HG02938 (cell line): ENCODE data around the gene KCNMA1.

Experiments used
- ATAC-seq: cut with Tn5 transposase; IDR thresholded peaks from one replicate; pipeline ENCODE4 v1.9.1; 2021; ENCODE audit warnings: mild to moderate bottlenecking, moderate library complexity; ENCODE audit not compliant: unreplicated experiment

KCNMA1 gene

DNA sequence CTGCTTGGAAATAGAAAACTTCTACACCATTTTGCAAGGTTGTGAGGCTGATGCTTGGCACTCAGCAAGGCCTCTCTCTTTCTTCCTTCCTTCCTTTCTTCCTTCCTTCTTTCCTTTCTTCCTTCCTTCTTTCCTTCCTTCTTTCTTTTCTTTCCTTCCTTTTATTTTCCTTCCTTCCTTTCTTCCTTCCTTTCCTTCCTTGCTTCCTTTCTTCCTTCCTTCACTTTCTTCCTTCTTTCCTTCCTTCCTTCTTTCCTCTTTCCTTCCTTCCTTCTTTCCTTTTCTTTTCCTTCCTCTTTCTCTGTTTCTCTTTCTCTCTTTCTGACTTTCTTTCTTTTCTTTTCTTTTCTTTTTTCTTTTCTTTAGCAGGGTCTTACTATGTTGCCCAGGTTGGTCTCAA, 460.4 kb downstream of the KCNMA1 start:
- no peak for ATAC-seq

DNA sequence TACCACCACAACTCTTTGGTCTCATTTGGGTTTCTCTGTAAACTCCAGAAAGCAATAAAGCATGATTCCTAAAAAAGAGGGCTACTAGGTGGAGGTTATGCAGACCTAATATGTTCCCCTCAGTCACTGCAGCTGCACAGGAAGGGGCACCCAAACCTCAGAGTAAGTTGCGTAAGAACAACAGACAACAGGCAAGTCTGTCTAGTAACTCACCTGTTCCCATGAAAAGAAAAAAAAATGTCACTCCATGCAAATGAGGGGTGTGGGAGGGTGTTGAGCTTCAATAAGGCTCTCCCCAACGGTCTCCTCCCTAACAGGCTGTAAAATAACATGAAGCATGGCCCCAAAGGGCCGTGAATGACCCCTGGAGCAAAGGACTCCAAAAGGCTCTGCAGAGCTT, 461.4 kb downstream of the KCNMA1 start:
- no peak for ATAC-seq

DNA sequence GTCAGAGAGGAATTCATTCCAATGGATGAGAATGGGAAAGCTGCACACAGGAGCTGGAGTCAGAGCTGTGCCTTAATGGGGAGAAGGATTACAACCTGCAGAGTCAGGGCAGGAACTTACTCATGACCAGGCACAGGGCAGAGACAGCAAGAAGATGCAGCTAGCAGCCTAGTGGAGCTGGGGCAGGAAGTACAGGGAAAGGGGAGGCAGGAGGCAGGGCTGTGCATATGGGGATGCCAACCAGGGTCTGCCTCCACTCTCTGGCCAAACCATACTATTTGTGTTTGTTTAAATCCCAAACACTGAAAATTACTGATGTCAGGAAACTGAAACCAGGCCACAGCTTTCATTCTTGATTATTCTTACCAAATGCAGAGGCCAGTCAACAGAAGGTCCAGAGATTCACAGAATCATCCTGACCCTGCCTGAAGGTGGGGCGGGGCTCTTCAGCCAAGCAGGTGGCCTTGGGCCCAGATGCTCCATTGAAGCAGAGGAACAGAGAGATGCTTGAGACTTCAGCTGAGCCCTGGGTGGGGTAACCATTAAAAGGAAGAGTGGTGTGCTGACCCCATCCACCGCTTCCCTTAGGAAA, 461.9 kb downstream of the KCNMA1 start:
- no peak for ATAC-seq

DNA sequence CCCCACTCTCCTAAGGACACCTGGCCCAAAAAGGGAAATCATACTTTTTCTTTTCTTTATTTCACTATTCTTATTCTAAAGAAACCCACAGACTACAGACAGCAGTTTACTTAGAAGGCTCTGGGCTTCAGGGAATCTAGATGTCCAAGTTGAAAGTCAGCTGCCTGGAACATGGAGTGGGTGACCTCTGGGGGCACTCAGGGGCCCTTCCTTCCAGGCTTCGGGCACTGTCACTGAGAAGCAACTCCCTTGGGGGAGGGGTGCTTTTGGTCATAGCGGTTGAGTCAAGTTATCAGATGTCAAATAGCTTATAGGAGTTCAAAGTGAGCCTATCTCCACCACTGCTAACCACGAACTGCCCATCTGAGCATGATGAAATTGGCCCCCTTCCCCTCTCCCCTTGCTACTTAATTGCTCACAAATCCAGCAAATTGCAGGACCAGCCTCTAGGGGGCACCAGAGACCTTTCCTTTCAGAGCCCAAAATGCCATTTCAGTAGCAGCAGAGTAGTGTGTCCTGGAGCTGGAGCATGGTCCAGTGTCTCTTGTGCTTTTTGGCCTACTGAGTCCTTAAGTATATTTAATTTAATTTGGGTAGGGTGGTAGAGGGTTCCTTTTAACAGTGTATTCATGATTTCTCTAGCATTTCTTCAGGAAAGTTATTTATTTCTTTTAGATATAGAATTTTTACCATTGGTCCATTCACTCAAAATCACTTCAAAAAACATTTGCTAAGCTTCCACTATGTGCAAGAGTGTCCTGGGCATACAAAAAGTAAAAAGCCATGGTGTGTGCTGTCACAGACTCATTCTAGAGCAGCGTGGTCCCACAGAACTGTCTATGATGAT, 463.8 kb downstream of the KCNMA1 start:
- ATAC-seq: no peak

DNA sequence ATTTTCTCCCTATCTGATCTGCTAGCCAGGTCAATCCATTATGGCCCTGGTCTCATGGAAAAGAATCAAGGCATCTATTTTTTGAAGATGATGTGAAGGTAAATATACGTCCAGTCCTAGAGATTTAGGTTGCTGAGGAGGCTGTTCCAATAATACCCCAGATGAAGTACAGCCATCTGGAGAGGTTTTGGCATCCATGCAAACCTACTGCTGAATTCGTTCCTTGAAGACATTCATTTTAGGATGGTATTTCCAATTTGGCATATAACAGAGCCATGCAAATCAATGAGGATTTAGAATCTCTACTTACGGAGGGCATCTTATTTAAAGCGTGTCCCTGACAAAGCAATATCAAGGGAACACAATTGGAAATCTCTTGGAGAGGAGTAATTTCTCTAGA, 465.5 kb downstream of the KCNMA1 start:
- ATAC-seq: no peak

DNA sequence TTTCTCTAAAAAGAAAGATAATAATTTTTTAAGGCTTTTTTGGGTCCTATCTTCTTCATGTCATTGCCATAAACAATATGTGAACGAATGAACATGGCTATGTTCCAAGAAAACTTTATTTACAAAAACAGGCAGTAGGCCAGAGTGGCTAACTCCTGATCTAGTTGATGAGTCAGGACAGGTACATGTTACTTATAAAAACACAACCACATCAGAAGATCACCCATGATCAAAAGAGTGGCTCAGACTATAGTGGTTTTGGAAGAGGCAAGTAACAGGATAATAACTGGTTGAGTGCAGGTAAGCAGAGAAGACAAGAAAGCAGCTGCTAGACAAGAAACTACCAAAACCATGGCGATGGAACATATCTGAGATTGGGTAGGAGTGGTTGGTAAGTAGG, 468.7 kb downstream of the KCNMA1 start:
- ATAC-seq: no peak

DNA sequence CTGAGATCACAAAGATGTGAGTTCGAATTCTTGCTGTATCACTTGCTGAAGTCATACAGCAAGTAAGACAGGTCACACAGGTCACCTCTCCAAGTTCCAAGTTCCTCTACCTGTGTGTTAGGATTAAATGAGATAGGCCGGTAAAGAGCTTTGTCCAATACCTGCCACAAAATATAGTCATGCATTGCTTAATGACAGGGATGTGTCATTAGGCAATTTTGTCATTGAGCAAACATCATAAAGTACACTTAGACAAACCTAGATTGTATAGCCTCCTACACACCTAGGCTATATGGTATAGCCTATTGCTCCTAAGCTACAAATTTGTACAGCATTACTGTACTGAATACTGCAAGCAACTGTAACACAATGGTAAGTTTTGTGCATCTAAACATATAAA, 469.4 kb downstream of the KCNMA1 start:
- ATAC-seq: no peak

DNA sequence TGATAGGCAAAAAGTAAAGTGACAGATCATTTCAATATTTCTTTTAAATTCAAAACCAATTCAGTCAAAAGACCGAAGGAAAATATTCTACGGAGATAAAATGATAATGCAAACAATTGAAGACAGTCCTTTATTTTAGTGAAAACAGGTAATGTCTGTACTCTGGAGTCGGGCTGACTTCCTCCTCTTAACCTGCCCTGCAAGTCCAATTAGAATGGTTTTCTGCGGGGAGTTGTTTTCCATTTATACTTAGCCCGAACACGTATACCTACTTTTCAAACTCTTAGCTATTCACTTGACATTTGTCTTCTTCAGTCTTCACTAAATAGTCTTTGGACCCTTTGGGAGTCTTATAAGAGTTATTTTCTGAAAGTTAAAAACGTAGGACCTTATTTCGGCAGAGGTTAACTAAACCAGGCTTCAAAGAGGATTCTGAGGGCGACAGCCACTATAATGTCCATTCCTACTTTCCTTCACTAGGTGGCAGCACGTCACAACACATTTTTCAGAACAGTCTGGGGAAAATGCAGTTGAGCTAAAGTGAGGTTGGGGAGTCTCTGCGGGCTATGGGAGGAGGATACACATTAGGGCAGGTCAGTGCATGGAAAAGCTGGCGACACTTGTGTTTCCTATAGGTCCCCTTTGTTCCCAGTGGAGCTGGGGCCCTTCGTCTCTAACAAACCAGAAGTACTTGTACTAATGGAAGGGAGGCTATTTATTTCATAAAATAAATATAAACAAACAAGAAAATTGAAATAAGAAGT, 472.0 kb downstream of the KCNMA1 start:
- ATAC-seq: peak; percentile 56

DNA sequence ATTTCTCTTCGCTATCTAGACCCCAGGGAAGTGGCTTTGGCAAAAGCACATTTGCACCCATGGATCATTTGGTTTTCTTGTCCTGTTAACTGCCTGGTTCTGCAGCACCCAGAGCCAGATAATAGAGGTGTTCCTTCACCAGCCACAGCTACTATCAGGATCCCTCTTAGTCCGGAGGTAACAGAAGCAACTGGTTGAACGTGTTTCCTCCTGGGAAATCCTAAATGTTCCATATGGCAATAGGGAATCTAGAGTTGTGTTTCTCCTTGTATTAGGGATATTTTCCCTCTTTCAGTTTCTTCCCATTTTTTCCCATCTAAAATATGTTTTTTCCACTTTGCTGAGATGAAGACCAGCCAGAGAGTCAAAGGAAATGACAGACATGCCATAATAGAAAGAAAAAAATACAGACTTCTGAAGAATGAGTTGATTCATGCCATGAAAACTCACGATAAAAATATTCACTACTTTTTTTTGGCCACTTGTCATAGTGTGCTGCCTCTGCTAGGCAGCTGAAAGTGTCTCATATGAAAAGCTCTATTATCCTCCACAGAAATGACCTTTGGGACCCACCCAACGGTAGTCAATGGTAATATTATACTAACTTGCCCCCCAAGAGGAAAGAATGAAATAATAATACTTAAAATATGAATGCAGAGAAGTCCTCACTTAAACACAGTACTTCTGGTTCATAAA, 472.8 kb downstream of the KCNMA1 start:
- ATAC-seq: no peak

DNA sequence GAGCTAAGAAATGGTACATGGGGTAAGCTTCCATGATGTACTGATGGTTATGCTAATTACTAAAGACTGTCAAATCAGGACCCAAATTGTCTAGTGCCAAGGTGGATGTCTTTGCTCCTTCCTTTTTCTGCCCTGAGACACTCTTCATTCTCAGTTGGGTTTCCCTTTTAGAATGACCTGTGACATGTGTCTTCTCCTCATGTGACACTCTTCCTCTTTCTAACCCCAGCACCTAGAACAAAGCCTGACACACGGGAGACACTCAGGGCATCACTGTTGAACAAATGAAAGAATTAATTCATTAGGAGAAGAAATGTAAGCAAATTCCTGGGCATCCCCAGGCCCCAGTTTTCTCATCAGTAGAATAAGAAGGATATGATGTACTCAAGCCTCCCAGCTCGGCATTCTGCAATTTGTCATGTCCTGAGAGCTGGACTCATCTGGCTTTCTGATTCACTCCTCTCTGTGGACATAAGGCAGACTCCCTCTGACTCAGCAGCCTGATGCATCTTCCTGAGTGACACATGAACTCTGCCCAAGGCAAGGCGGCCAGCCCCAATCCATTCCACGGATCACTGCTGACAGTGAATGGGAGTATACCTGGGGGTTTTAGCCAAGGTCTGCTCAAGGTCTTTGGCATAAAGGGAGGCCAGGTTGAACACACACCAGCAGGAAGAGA, 473.8 kb downstream of the KCNMA1 start:
- ATAC-seq: no peak

DNA sequence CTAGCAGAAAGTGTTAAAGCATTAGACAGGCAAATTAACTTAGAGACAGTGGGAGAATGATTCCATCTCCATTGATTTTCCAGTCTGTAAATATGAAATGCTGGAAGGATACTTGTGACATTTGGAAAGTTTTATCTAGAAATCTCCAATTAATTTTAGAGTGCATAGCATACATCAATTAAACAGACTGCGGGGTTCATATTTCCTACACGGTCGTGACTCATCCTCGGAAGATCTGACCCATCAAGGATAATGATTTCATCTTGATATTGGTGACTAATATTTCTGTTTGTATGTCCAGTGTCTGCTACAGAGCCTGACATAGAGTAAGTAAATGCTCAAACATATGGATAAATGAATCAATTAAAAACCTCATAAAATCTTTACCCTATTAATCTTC, 474.9 kb downstream of the KCNMA1 start:
- no peak for ATAC-seq

DNA sequence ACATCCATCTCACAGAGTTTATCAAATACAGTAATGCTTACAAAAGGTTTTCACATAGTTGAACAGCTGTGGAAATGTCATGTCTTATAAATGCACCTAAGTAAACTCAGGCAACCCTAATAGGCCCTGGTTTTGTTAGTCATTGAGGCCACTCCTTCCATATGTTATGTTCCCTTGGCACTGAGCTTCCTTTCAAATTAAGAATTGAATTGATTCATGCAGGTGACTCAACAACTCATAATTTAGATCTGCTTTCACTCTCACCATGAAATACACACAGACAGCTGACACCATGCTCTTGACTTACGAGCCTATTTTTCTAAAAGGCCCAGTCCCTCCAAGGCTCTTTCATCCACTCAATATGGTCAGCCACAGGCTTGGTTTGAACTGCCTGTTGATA, 476.9 kb downstream of the KCNMA1 start:
- ATAC-seq: no peak

DNA sequence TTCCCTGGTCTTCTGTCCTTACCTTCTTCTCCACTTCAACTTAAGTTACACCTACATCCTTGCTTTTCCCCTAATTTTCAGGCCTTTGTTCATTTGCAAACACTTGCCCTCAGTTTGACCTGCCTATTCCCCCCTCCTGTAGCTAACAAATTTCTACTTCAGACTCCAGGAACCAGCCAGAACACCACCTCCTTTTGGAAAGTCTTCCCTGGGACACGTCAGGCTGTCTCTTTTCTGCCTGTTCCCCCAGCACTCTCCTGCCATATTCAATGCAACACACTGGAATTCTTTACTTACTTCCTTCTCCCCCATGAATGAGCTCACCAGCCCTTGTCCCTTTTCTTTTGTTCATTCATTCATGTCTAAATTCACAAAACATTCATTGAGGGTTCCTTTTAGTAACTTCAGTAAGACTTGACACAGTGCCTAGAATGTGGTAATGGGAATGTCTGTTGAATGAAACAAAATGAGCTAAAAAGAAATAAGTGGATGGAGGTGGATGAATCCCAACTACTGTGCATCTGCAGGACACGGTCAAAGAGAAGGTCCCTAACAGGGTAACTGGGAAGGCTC, 478.0 kb downstream of the KCNMA1 start:
- no peak for ATAC-seq

DNA sequence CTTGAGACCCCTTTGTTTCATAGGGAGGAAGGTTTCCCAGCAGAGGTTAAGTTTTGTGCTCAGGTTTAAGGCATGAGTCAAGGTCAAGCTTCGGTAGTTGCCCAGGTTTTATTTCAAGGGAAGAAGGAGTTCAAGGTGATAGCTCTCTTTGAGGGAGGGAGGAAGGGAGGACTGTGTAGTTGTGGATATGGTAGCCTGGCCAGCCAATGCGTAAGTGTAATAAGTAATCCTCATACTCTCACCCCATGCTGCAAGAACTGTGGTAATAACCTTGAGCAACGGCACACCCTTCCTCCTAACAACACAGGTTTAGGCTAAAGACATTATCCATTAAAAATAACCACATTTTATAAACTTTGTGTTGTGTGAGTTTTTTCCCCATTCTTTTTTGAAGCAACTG, 478.9 kb downstream of the KCNMA1 start:
- no peak for ATAC-seq

DNA sequence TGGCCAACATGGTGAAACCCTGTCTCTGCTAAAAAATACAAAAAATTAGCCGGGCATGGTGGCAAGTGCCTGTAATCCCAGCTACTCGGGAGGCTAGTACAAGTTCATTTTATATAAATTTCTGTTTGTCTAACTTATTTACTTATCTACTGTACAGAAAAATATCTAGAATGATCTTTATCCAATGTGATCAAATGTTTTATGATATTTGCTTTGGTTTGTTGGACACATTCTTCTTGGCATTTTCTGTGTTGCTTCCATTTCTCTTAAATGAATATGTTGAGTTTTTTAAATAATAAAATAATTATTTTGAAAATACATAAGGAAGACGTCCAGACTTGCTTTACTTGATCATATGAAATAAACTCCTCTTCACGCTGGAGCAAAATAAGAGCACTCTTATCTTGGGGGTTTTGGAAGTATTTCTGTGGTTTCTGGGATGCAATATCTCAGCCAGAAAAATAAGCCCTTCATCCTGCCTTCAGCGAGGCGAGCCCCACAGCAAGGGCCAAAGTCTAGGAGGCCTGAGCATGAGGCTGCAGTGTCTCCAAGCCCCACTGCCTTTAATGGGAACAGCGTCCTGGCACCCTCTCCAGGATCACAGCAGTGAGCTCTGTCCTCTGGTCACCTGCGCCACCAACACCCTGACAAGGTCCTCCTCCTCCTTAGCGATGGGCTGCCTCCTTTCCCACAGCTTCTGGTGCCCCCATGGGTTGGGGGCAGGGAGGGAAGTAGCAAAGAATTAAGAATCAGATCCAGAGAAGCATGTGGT, 480.2 kb downstream of the KCNMA1 start:
- ATAC-seq: no peak

DNA sequence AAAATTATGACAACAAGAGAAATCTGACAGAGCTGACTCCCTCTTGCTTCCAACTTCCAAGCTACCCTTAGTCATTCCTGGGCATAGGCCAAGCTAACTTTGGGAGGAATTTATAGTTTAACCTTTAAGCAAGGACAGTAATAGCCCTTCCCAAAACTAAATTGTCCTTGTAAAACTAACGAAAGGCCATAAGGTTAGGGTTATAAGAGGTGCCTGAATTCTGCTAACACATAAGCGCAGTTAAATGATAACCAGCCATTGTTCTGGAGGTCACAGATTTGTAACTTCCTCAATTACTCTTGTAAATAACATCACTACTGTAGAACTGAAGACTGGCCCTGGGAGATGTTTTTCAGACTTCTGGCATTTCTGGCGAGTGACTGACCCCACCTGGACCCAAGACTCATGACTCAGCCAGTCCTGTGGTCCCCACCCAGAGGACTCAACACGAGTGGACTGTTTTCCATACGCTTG, 481.2 kb downstream of the KCNMA1 start:
- no peak for ATAC-seq

DNA sequence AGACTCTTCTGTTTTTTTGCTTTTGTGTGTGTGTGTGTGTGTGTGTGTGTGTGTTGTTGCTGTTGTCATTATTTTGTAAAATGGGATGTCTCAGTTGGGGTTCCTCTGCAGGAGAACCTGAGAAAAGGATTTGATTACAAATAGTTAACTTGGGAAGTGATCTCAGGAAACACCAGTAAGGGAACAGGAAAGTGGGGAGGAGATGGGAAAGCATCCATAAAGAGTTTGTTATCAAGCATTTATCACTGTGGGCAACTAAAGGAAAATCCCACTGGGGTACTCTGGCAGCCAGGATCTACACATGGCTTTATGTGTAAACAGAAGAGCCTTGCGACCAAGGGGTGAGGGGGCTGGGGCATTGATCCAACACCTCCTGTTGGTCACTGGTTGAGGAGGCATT, 485.4 kb downstream of the KCNMA1 start:
- no peak for ATAC-seq

DNA sequence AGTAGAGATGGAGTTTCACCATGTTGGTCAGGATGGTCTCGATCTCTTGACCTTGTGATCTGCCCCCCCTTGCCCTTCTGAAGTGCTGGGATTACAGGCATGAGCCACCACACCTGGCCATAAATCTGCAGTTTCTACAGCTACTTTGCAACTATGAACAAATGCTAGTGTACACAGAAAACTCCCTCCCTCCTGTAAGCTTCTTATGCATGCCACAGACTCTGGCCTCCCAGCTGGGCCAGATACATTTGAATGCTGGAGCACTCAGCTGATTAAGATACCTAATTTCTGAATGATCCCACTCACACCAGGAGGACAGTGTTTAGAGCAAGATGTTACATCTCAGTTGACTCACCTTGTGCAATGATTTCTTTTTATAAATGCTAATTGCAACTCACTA, 486.2 kb downstream of the KCNMA1 start:
- ATAC-seq: no peak

DNA sequence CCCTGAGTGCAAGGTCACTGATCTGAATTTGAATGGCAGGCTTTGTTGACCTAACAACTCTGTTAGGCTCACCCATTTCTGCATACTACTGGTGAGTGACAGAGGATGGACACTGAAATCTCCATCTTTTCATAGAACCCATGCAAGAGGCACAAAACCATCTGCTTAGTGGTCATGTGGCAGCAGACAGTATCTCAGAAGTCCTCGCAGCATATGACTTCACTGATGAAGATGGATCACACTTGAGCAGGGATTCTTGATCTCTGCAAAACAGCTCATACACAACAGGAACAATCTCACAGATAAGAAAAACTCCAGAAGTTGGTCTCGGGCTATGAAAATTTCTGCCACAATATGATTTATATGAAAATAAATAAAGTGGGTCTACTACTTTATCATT, 487.9 kb downstream of the KCNMA1 start:
- ATAC-seq: no peak

DNA sequence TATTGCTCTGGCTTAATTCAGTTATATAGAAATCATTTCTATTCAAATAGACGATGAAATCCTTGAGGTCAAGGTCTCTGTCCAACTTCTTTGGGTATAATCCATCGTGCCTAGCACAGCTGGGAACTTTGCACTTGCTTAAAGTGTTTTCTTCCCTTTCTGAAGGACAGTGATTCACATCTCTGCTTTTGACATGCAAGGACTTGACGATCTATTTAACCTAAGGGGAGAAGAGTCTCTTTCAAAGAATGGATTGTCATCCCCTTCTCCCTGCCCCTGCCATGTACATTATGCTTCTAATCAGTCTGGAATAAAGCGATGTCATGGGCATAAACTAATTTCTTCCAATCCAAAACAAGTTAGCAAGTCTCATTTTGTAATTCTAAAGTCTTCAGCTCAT, 488.6 kb downstream of the KCNMA1 start:
- ATAC-seq: no peak
